ENCODE data around the gene NCLN.
"Not testable (repeated sequence)": the region's sequence is repeated elsewhere in the genome, so short reads cannot be mapped to it uniquely, and the experiment has no call there.

The NCLN gene

GRCh38 chr19:3233831-3234230, 48.1 kb downstream of the NCLN start:
- no peaks in the 10 kb centered on the region for H3K27me3 ChIP-seq (ENCODE audit: insufficient read depth, low read length)
- H3K27ac ChIP-seq (ENCODE audit: low read depth, low read length, poor library complexity, severe bottlenecking), result no peak overlapping the region
- no peaks in the 10 kb centered on the region for H3K79me2 ChIP-seq (ENCODE audit: insufficient read depth, low read length)
- H3K9me3 ChIP-seq (ENCODE audit: low read length), result no peaks in the 10 kb centered on the region
- no peak overlapping the region for H3K4me3 ChIP-seq (ENCODE audit: low read depth, low read length, poor library complexity, severe bottlenecking)
- no peaks in the 10 kb centered on the region for H3F3A ChIP-seq (ENCODE audit: insufficient read depth, low read length)
- no peaks in the 10 kb centered on the region for H3K9me2 ChIP-seq (ENCODE audit: low read depth, low read length)
- H3K36me3 ChIP-seq (ENCODE audit: insufficient read depth, low read length), result no peaks in the 10 kb centered on the region
- no peak overlapping the region for H3K9ac ChIP-seq (ENCODE audit: low read length)
- H3K4me1 ChIP-seq (ENCODE audit: insufficient read depth, low read length, severe bottlenecking), result no peaks in the 10 kb centered on the region
- no peaks in the 10 kb centered on the region for H4K20me1 ChIP-seq (ENCODE audit: insufficient read depth, low read length)
- no peak overlapping the region for H3K4me2 ChIP-seq (ENCODE audit: low read length)
- H2AFZ ChIP-seq (ENCODE audit: low read length), result no peak overlapping the region
- TF ChIP-seq EZH2 (IDR thresholded peaks at IDR 0.05; ENCODE audit: borderline replicate concordance, low read length), result no peak
- TF ChIP-seq CTCF (IDR thresholded peaks at IDR 0.05; ENCODE audit: low read length), result no peak

GRCh38 chr19:3234800-3235199, 49.1 kb downstream of the NCLN start:
- no peak overlapping the region for H3K4me2 ChIP-seq (ENCODE audit: low read length)
- no peaks in the 10 kb centered on the region for H3K79me2 ChIP-seq (ENCODE audit: insufficient read depth, low read length)
- H4K20me1 ChIP-seq (ENCODE audit: insufficient read depth, low read length), result no peaks in the 10 kb centered on the region
- H3K9me3 ChIP-seq (ENCODE audit: low read length), result no peaks in the 10 kb centered on the region
- TF ChIP-seq EZH2 (IDR thresholded peaks at IDR 0.05; ENCODE audit: borderline replicate concordance, low read length), result no peak
- peak; percentile 43 for TF ChIP-seq CTCF (IDR thresholded peaks at IDR 0.05; ENCODE audit: low read length)
- H3K4me1 ChIP-seq (ENCODE audit: insufficient read depth, low read length, severe bottlenecking), result no peaks in the 10 kb centered on the region
- H3K9ac ChIP-seq (ENCODE audit: low read length), result no peak overlapping the region
- H3K27ac ChIP-seq (ENCODE audit: low read depth, low read length, poor library complexity, severe bottlenecking), result no peak overlapping the region
- H3K9me2 ChIP-seq (ENCODE audit: low read depth, low read length), result no peaks in the 10 kb centered on the region
- H3F3A ChIP-seq (ENCODE audit: insufficient read depth, low read length), result no peaks in the 10 kb centered on the region
- H3K36me3 ChIP-seq (ENCODE audit: insufficient read depth, low read length), result no peaks in the 10 kb centered on the region
- no peak overlapping the region for H3K4me3 ChIP-seq (ENCODE audit: low read depth, low read length, poor library complexity, severe bottlenecking)
- no peak overlapping the region for H2AFZ ChIP-seq (ENCODE audit: low read length)
- no peaks in the 10 kb centered on the region for H3K27me3 ChIP-seq (ENCODE audit: insufficient read depth, low read length)

GRCh38 chr19:3235604-3236003, 49.9 kb downstream of the NCLN start:
- H4K20me1 ChIP-seq (ENCODE audit: insufficient read depth, low read length); H3K27ac ChIP-seq (ENCODE audit: low read depth, low read length, poor library complexity, severe bottlenecking); H2AFZ ChIP-seq (ENCODE audit: low read length); H3K9me3 ChIP-seq (ENCODE audit: low read length); H3K79me2 ChIP-seq (ENCODE audit: insufficient read depth, low read length); H3K9ac ChIP-seq (ENCODE audit: low read length); H3K4me2 ChIP-seq (ENCODE audit: low read length); H3K36me3 ChIP-seq (ENCODE audit: insufficient read depth, low read length); H3F3A ChIP-seq (ENCODE audit: insufficient read depth, low read length); H3K4me3 ChIP-seq (ENCODE audit: low read depth, low read length, poor library complexity, severe bottlenecking); H3K27me3 ChIP-seq (ENCODE audit: insufficient read depth, low read length); H3K4me1 ChIP-seq (ENCODE audit: insufficient read depth, low read length, severe bottlenecking); H3K9me2 ChIP-seq (ENCODE audit: low read depth, low read length): not testable (repeated sequence)

- H3K4me1 ChIP-seq (ENCODE audit: insufficient read depth, low read length, severe bottlenecking), result no peaks in the 10 kb centered on the region
- no peak overlapping the region for H2AFZ ChIP-seq (ENCODE audit: low read length)
- no peak overlapping the region for H3K27ac ChIP-seq (ENCODE audit: low read depth, low read length, poor library complexity, severe bottlenecking)
- no peaks in the 10 kb centered on the region for H3F3A ChIP-seq (ENCODE audit: insufficient read depth, low read length)
- H3K79me2 ChIP-seq (ENCODE audit: insufficient read depth, low read length), result no peaks in the 10 kb centered on the region
- no peak for TF ChIP-seq CTCF (IDR thresholded peaks at IDR 0.05; ENCODE audit: low read length)
- no peak for TF ChIP-seq EZH2 (IDR thresholded peaks at IDR 0.05; ENCODE audit: borderline replicate concordance, low read length)
- H3K9me3 ChIP-seq (ENCODE audit: low read length), result no peaks in the 10 kb centered on the region
- no peak overlapping the region for H3K4me3 ChIP-seq (ENCODE audit: low read depth, low read length, poor library complexity, severe bottlenecking)
- H3K27me3 ChIP-seq (ENCODE audit: insufficient read depth, low read length), result no peaks in the 10 kb centered on the region
- no peaks in the 10 kb centered on the region for H4K20me1 ChIP-seq (ENCODE audit: insufficient read depth, low read length)
- no peaks in the 10 kb centered on the region for H3K36me3 ChIP-seq (ENCODE audit: insufficient read depth, low read length)
- no peak overlapping the region for H3K9ac ChIP-seq (ENCODE audit: low read length)
- no peaks in the 10 kb centered on the region for H3K9me2 ChIP-seq (ENCODE audit: low read depth, low read length)
- no peak overlapping the region for H3K4me2 ChIP-seq (ENCODE audit: low read length)
These were observed 50.5 kb downstream of the NCLN start for GRCh38 chr19:3236272-3236671.
